GM12878 (cell line): Measurements from ENCODE around the gene FAM114A1. TPM values are rescaled to one million over a fixed set of nuclear protein-coding genes. Genes with fewer than 3 reads are reported as not detected.

Experiments
- ATF7 ChIP-seq: fragments of 450-650 bp; IDR thresholded peaks from 2 replicates; pipeline ENCODE4 v1.6.1; 2016; ENCODE audit warnings: low read depth, mild to moderate bottlenecking
- CREB1 ChIP-seq: IDR thresholded peaks from 2 replicates; pipeline ENCODE4 v1.6.1; 2012; ENCODE audit warnings: low read depth, mild to moderate bottlenecking, inconsistent platforms
- EGR1 ChIP-seq, 2 experiments: IDR thresholded peaks; 1 replicate in 1 of 2; 2 replicates in 1 of 2; pipeline ENCODE4 v1.6.1; 2011 to 2012; ENCODE audit warnings: low read depth in 2 of 2, low read length in 2 of 2, borderline replicate concordance in 1 of 2, mild to moderate bottlenecking in 1 of 2, moderate library complexity in 1 of 2
- ETV6 ChIP-seq, 2 experiments: fragments of 450-650 bp in 1 of 2; IDR thresholded peaks in 1 of 2; conservative IDR thresholded peaks in 1 of 2; 2 replicates each; pipeline ENCODE4 v1.6.1; 2014; ENCODE audit warnings: antibody characterized with exemption in 1 of 2, borderline replicate concordance in 1 of 2, low read depth in 1 of 2, mild to moderate bottlenecking in 1 of 2, moderate library complexity in 1 of 2
- FOS ChIP-seq: IDR thresholded peaks from 3 replicates; pipeline ENCODE4 v1.6.1; 2011; ENCODE audit warnings: borderline replicate concordance; ENCODE audit not compliant: insufficient read length; ENCODE audit errors: extremely low read depth
- MYC ChIP-seq: IDR thresholded peaks from 2 replicates; pipeline ENCODE4 v1.6.1; 2011; ENCODE audit warnings: mild to moderate bottlenecking, low read length, moderate library complexity, inconsistent platforms; ENCODE audit not compliant: insufficient read depth, insufficient replicate concordance, insufficient read length, severe bottlenecking
- NFXL1 ChIP-seq: fragments of 450-650 bp; IDR thresholded peaks from 2 replicates; pipeline ENCODE4 v1.6.1; 2017; ENCODE audit warnings: antibody characterized with exemption, mild to moderate bottlenecking, borderline replicate concordance
- NRF1 ChIP-seq: conservative IDR thresholded peaks from 2 replicates; pipeline ENCODE4 v1.6.1; 2011; ENCODE audit warnings: mild to moderate bottlenecking, low read depth, low read length, improper control_type of control experiment
- PAX5 ChIP-seq: IDR thresholded peaks from 2 replicates; pipeline ENCODE4 v1.6.1; 2011; ENCODE audit warnings: low read depth, low read length, borderline replicate concordance
- POLR2A ChIP-seq: IDR thresholded peaks from 2 replicates; pipeline ENCODE4 v1.6.1; 2011; ENCODE audit warnings: low read depth, mild to moderate bottlenecking, low read length
- SMAD1 ChIP-seq: fragments of 450-650 bp; IDR thresholded peaks from 2 replicates; pipeline ENCODE4 v1.6.1; 2018; ENCODE audit warnings: mild to moderate bottlenecking, low read depth; ENCODE audit not compliant: partially characterized antibody
- SUPT20H ChIP-seq: IDR thresholded peaks from 2 replicates; pipeline ENCODE4 v1.6.1; 2011; ENCODE audit warnings: low read depth, mild to moderate bottlenecking, low read length, moderate library complexity, borderline replicate concordance; ENCODE audit not compliant: control insufficient read depth
- ZNF622 ChIP-seq: fragments of 450-650 bp; IDR thresholded peaks from 2 replicates; pipeline ENCODE4 v1.6.1; 2017; ENCODE audit warnings: mild to moderate bottlenecking, inconsistent platforms
- ZNF687 ChIP-seq: fragments of 450-650 bp; IDR thresholded peaks from 2 replicates; pipeline ENCODE4 v1.6.1; 2017; ENCODE audit warnings: mild to moderate bottlenecking, moderate library complexity
- ZSCAN29 ChIP-seq: fragments of 450-650 bp; IDR thresholded peaks from 2 replicates; pipeline ENCODE4 v1.6.1; 2017; ENCODE audit warnings: mild to moderate bottlenecking, moderate library complexity
- polyA plus RNA-seq, 11 experiments: library from polyadenylated mRNA; depleted of rRNA in 4 of 11; unstranded in 6 of 11; stranded (reverse) in 5 of 11; fragments of >200 nt; fragmentation: Nextera tagmentation in 4 of 11; fragmentation: Illumina TruSeq in 1 of 11; extraction: Ambion mirVana in 4 of 11; extraction: Trizol in 1 of 11; gene quantifications; 1 replicate in 1 of 11; 2 replicates in 10 of 11; pipeline versions ENCODE4 v1.2.1 to v1.2.3, GENCODE V29; 2011 to 2016; ENCODE audit warnings: inconsistent platforms in 2 of 11, missing spikeins in 2 of 11, low read depth in 1 of 11
- total RNA-seq, 4 experiments: library from RNA; depleted of rRNA in 3 of 4; stranded (reverse); fragments of >200 nt in 3 of 4; fragmentation: Illumina TruSeq in 1 of 4; extraction: Trizol in 1 of 4; gene quantifications; 2 replicates each; pipeline versions ENCODE4 v1.2.1 to v1.2.3, GENCODE V29; 2013 to 2021
- TF ChIP-seq, protein P1 (sequence below): fragments of 450-650 bp; IDR thresholded peaks from 2 replicates; pipeline ENCODE4 v1.6.1; 2018; ENCODE audit warnings: borderline replicate concordance, mild to moderate bottlenecking; ENCODE audit not compliant: partially characterized antibody
- TF ChIP-seq, protein P2 (sequence below): fragments of 450-650 bp; formaldehyde crosslinking; IDR thresholded peaks from 2 replicates; pipeline ENCODE4 v1.4.0; 2022; ENCODE audit warnings: mild to moderate bottlenecking, moderate library complexity
- TF ChIP-seq, protein P3 (sequence below): fragments of 150-350 bp; IDR thresholded peaks from 2 replicates; pipeline ENCODE4 v1.6.1; 2014; ENCODE audit warnings: mild to moderate bottlenecking, low read depth, low read length

FAM114A1 gene
- total and polyA plus RNA-seq, 10 of the 15 experiments (the other 5 are each of a cell fraction or from before 2014, with no cell fraction given): 1.3 to 6.2 (median 3.9) TPM

DNA sequence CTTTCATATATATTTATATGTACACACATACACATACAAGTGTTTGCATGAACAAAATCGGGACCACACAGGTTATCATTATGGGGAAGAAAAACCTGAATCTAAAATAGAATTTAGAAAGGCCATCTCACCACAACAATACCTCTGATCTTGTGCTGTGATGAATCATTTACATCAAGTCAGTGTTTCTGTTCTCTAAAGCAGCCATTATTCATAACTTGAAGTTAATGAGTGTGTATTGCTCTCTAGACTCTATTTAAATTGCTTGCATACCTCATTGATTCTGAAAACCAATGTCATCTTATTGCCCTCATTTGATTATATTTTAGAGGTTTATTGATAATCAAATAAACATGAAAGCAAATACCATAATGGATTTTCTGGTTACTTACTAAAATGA lies 71.6 kb downstream of the FAM114A1 start (continued):
- TF ChIP-seq ZNF687 (no peak), ATF7 (peak; percentile 81), SMAD1 (no peak), NFXL1 (no peak), PAX5 (peak; percentile 24; the same call in 1 of the 2 replicates), SUPT20H (no peak), MYC (no peak), FOS (no peak), ZSCAN29 (no peak), POLR2A (no peak), ETV6 (conservative IDR thresholded peaks at IDR 0.05 in 1 of 2, IDR thresholded peaks at IDR 0.05 in 1 of 2; ENCODE audit: borderline replicate concordance in 1 of 2, low read depth in 1 of 2) (no peak), EGR1 (IDR thresholded peaks at IDR 0.05; ENCODE audit: borderline replicate concordance in 1 of 2, low read depth in 2 of 2, low read length in 2 of 2) (no peak), ZNF622 (no peak), NRF1 (no peak), CREB1 (0 out of 2 replicates have a peak, but pooled peaks have one; percentile 29)
- TF ChIP-seq, protein P1, sequence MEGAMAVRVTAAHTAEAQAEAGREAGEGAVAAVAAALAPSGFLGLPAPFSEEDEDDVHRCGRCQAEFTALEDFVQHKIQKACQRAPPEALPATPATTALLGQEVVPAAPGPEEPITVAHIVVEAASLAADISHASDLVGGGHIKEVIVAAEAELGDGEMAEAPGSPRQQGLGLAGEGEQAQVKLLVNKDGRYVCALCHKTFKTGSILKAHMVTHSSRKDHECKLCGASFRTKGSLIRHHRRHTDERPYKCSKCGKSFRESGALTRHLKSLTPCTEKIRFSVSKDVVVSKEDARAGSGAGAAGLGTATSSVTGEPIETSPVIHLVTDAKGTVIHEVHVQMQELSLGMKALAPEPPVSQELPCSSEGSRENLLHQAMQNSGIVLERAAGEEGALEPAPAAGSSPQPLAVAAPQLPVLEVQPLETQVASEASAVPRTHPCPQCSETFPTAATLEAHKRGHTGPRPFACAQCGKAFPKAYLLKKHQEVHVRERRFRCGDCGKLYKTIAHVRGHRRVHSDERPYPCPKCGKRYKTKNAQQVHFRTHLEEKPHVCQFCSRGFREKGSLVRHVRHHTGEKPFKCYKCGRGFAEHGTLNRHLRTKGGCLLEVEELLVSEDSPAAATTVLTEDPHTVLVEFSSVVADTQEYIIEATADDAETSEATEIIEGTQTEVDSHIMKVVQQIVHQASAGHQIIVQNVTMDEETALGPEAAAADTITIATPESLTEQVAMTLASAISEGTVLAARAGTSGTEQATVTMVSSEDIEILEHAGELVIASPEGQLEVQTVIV: no peak
- TF ChIP-seq, protein P2, sequence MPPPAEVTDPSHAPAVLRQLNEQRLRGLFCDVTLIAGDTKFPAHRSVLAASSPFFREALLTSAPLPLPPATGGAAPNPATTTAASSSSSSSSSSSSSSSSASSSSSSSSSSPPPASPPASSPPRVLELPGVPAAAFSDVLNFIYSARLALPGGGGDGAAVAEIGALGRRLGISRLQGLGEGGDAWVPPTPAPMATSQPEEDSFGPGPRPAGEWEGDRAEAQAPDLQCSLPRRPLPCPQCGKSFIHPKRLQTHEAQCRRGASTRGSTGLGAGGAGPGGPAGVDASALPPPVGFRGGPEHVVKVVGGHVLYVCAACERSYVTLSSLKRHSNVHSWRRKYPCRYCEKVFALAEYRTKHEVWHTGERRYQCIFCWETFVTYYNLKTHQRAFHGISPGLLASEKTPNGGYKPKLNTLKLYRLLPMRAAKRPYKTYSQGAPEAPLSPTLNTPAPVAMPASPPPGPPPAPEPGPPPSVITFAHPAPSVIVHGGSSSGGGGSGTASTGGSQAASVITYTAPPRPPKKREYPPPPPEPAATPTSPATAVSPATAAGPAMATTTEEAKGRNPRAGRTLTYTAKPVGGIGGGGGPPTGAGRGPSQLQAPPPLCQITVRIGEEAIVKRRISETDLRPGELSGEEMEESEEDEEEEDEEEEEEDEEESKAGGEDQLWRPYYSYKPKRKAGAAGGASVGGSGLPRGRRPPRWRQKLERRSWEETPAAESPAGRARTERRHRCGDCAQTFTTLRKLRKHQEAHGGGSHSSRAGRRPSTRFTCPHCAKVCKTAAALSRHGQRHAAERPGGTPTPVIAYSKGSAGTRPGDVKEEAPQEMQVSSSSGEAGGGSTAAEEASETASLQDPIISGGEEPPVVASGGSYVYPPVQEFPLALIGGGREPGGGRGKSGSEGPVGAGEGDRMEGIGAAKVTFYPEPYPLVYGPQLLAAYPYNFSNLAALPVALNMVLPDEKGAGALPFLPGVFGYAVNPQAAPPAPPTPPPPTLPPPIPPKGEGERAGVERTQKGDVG (CRISPR knock-in tag): no peak
- TF ChIP-seq, protein P3, sequence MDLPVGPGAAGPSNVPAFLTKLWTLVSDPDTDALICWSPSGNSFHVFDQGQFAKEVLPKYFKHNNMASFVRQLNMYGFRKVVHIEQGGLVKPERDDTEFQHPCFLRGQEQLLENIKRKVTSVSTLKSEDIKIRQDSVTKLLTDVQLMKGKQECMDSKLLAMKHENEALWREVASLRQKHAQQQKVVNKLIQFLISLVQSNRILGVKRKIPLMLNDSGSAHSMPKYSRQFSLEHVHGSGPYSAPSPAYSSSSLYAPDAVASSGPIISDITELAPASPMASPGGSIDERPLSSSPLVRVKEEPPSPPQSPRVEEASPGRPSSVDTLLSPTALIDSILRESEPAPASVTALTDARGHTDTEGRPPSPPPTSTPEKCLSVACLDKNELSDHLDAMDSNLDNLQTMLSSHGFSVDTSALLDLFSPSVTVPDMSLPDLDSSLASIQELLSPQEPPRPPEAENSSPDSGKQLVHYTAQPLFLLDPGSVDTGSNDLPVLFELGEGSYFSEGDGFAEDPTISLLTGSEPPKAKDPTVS: no peak
